ENCODE results near the gene ATG2B. TPM values are rescaled to one million over a fixed set of nuclear protein-coding genes. Genes with fewer than 3 reads are reported as not detected.

Gene ATG2B
- polyA plus RNA-seq, 3 donors = 0.94 to 6.7 (median 1.3) TPM

DNA sequence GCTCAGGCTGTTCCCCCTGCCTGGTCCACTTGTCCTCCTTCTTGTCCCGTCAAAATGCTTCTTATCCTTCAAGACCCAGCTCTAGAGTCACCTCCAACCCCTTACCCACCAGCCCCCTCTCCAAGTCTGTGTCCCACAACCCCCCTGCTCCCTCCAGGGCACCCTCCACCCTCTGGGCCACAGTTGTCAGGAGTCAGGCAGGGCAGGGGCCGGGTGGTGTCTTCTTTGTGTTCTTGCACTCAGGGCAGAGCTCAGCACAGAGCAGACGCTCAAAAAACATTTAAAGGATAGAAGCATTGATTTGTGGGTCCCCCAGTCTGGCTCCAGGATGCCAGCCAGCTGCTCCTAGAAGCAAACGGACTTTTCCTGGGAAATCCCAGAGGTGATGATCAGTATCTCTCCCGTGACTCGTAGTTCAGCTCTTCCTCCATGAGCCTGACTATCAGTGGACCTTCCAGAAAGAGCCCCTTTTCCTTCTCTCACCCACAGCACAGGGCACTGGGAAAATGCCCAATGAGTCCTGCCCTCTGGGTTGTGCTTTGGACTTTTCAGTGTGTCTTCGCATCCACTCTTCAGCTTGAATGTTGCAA is 124.4 kb downstream of the ATG2B start:
- no peaks in the 10 kb centered on the region for H3K36me3 Mint-ChIP-seq
- no peak overlapping the region for H3K4me3 ChIP-seq (replicated peaks in 1 of 3; ENCODE audit: low read depth in 2 of 3, low read length in 3 of 3)
- peaks cover 0 to 6% of the 10 kb centered on the region in 2 donors for H3K9me3 ChIP-seq (replicated peaks in 1 of 2; ENCODE audit: control insufficient read depth in 1 of 2, insufficient read depth in 1 of 2, low read length in 2 of 2)
- H3K79me2 ChIP-seq (ENCODE audit: insufficient read depth, low read length) = no peaks in the 10 kb centered on the region
- H3K9me3 Mint-ChIP-seq = peaks cover 0 to 9% (median 5%) of the 10 kb centered on the region in 7 donors
- H3K36me3 ChIP-seq (replicated peaks in 1 of 2; ENCODE audit: control insufficient read depth in 1 of 2, insufficient read depth in 2 of 2, low read length in 2 of 2) = no peaks in the 10 kb centered on the region
- no peak overlapping the region for H3K27ac ChIP-seq (ENCODE audit: low read depth in 1 of 2, low read length in 2 of 2)
- no peaks in the 10 kb centered on the region for H3K4me1 Mint-ChIP-seq
- H3K4me2 ChIP-seq (replicated peaks; ENCODE audit: extremely low read depth, low read length, poor library complexity, severe bottlenecking) = no peak overlapping the region
- H2AFZ ChIP-seq (ENCODE audit: insufficient read depth, low read depth, low read length, poor library complexity, severe bottlenecking) = no peak overlapping the region
- no peak for DNase-seq
- H3K4me1 ChIP-seq (ENCODE audit: control insufficient read depth in 1 of 2, insufficient read depth in 2 of 2, low read length in 2 of 2) = no peaks in the 10 kb centered on the region
- no peaks in the 10 kb centered on the region for H3K27me3 ChIP-seq (ENCODE audit: control insufficient read depth in 2 of 2, insufficient read depth in 2 of 2, low read length in 2 of 2)
- TF ChIP-seq, protein P1, sequence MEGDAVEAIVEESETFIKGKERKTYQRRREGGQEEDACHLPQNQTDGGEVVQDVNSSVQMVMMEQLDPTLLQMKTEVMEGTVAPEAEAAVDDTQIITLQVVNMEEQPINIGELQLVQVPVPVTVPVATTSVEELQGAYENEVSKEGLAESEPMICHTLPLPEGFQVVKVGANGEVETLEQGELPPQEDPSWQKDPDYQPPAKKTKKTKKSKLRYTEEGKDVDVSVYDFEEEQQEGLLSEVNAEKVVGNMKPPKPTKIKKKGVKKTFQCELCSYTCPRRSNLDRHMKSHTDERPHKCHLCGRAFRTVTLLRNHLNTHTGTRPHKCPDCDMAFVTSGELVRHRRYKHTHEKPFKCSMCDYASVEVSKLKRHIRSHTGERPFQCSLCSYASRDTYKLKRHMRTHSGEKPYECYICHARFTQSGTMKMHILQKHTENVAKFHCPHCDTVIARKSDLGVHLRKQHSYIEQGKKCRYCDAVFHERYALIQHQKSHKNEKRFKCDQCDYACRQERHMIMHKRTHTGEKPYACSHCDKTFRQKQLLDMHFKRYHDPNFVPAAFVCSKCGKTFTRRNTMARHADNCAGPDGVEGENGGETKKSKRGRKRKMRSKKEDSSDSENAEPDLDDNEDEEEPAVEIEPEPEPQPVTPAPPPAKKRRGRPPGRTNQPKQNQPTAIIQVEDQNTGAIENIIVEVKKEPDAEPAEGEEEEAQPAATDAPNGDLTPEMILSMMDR (IDR thresholded peaks at IDR 0.05) = no peak
- H3K4me3 Mint-ChIP-seq = no peak overlapping the region
- H4K20me1 ChIP-seq (ENCODE audit: insufficient read depth, low read length) = no peaks in the 10 kb centered on the region
- H3K9ac ChIP-seq (ENCODE audit: insufficient read depth, low read length, poor library complexity, severe bottlenecking) = no peak overlapping the region
- H3K27ac Mint-ChIP-seq = no peak overlapping the region
- intact Hi-C loops (cut with micrococcal nuclease) = no loop called here
- peaks cover 2 to 10% (median 7%) of the 10 kb centered on the region in 3 donors for H3K27me3 Mint-ChIP-seq (ENCODE audit: low read depth in 3 of 3)
- 78% methylated on average over 7 of the region's 7 CpGs for WGBS (ENCODE audit: insufficient coverage)

DNA sequence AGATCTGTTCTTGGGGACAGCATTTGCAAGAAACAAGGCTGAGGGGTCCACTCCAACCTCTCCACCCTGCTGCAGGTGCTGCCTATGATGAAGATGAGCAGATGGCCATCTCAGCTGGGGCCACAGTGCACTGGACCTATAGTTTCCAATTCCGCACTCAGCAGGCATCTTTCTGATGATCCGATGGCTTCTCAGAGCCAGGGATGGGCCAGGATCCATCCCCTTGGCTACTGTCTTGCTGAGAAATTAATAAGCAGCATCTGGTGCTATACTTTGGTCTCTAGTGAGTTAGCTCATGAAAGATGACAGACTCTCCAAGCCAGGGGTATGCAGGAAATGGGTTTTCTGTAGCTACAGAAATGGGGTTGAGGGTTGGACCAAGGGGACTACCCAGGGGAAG is 125.5 kb downstream of the ATG2B start:
- TF ChIP-seq, protein P1 (IDR thresholded peaks at IDR 0.05) = no peak
- no peak for DNase-seq
- Histone ChIP-seq H3K27ac (ENCODE audit: low read depth in 1 of 2, low read length in 2 of 2) (no peak overlapping the region), H3K4me2 (replicated peaks; ENCODE audit: extremely low read depth, low read length, poor library complexity, severe bottlenecking) (no peak overlapping the region), H3K9me3 (replicated peaks in 1 of 2; ENCODE audit: control insufficient read depth in 1 of 2, insufficient read depth in 1 of 2, low read length in 2 of 2) (peaks cover 0 to 2% of the 10 kb centered on the region in 2 donors), H4K20me1 (ENCODE audit: insufficient read depth, low read length) (no peaks in the 10 kb centered on the region), H3K4me3 (replicated peaks in 1 of 3; ENCODE audit: low read depth in 2 of 3, low read length in 3 of 3) (no peak overlapping the region), H3K79me2 (ENCODE audit: insufficient read depth, low read length) (no peaks in the 10 kb centered on the region), H3K9ac (ENCODE audit: insufficient read depth, low read length, poor library complexity, severe bottlenecking) (no peak overlapping the region), H3K4me1 (ENCODE audit: control insufficient read depth in 1 of 2, insufficient read depth in 2 of 2, low read length in 2 of 2) (no peaks in the 10 kb centered on the region), H3K36me3 (replicated peaks in 1 of 2; ENCODE audit: control insufficient read depth in 1 of 2, insufficient read depth in 2 of 2, low read length in 2 of 2) (no peaks in the 10 kb centered on the region), H2AFZ (ENCODE audit: insufficient read depth, low read depth, low read length, poor library complexity, severe bottlenecking) (no peak overlapping the region), H3K27me3 (ENCODE audit: control insufficient read depth in 2 of 2, insufficient read depth in 2 of 2, low read length in 2 of 2) (no peaks in the 10 kb centered on the region)
- no peak overlapping the region for H3K27ac Mint-ChIP-seq
- no peaks in the 10 kb centered on the region for H3K36me3 Mint-ChIP-seq
- H3K9me3 Mint-ChIP-seq = peaks cover 0 to 6% (median 3%) of the 10 kb centered on the region in 7 donors
- peaks cover 2 to 10% (median 4%) of the 10 kb centered on the region in 3 donors for H3K27me3 Mint-ChIP-seq (ENCODE audit: low read depth in 3 of 3)
- no peaks in the 10 kb centered on the region for H3K4me1 Mint-ChIP-seq
- intact Hi-C loops (cut with micrococcal nuclease) = no loop called here
- WGBS (ENCODE audit: insufficient coverage) = 91% methylated on average over 2 of the region's 2 CpGs
- no peak overlapping the region for H3K4me3 Mint-ChIP-seq
